ENCODE data around the gene CHRNB4. TPM values are rescaled to one million over a fixed set of nuclear protein-coding genes. Genes with fewer than 3 reads are reported as not detected.

CHRNB4 gene
- total RNA-seq, 1 experiment from 2014 or later, result not detected

DNA sequence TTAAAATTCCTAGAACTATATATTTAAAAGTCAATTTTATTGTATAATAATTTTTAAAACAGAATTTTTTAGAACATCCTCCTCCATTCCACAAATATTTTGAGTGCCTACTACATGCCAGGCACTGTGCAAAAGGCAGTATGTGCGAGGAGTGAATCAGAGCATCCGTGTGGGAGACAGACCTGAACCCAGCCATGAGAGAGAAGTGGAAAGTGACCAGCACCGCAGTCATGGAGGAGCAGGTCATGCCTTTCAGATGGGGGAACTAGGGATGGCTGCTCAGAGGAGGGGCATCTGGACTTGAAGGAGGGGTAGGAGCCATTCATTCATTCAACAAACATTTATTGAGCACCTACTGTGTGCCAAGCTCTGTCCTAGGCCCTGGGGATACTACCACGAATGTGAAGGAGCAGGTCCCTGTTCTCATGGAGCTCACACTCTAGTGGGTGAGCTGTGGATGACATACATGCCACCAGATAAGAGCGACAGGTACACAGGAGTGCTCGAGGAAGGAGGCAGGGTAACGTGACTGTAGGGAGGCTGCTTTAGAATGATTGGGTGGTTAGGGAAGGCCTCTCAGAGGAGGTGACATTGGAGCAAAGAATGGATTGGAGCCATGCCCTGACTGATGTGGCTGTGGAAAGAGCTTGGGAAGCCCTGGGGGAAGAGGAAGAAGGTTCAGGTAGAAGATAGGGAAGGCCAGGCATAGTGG lies 17.1 kb downstream of the CHRNB4 start:
- Mint-ChIP-seq H3K4me3 (ENCODE audit: low read depth, unreplicated experiment) (no peak overlapping the region), H3K36me3 (ENCODE audit: insufficient read depth, unreplicated experiment) (no peaks in the 10 kb centered on the region), H3K4me1 (ENCODE audit: low read depth, unreplicated experiment) (no peaks in the 10 kb centered on the region), H3K27ac (ENCODE audit: unreplicated experiment) (no peak overlapping the region), H3K27me3 (ENCODE audit: unreplicated experiment) (peaks cover 87% of the 10 kb centered on the region), H3K9me3 (ENCODE audit: low read depth, unreplicated experiment) (no peaks in the 10 kb centered on the region)
- BruUV-seq (replicated peaks), result no TSS peak
- CTCF ChIA-PET, result no interaction called here
- no peak for DNase-seq
- intact Hi-C loops (cut with micrococcal nuclease; ENCODE audit: unreplicated experiment), result no loop called here
- TF ChIP-seq CTCF (IDR thresholded peaks at IDR 0.05; ENCODE audit: unreplicated experiment), result no peak

- H3K27me3 Mint-ChIP-seq (ENCODE audit: unreplicated experiment), result peaks cover 75% of the 10 kb centered on the region
- H3K4me3 Mint-ChIP-seq (ENCODE audit: low read depth, unreplicated experiment), result no peak overlapping the region
Observed at GRCh38 chr15:78621810-78622402, 19.1 kb downstream of the CHRNB4 start.

DNA sequence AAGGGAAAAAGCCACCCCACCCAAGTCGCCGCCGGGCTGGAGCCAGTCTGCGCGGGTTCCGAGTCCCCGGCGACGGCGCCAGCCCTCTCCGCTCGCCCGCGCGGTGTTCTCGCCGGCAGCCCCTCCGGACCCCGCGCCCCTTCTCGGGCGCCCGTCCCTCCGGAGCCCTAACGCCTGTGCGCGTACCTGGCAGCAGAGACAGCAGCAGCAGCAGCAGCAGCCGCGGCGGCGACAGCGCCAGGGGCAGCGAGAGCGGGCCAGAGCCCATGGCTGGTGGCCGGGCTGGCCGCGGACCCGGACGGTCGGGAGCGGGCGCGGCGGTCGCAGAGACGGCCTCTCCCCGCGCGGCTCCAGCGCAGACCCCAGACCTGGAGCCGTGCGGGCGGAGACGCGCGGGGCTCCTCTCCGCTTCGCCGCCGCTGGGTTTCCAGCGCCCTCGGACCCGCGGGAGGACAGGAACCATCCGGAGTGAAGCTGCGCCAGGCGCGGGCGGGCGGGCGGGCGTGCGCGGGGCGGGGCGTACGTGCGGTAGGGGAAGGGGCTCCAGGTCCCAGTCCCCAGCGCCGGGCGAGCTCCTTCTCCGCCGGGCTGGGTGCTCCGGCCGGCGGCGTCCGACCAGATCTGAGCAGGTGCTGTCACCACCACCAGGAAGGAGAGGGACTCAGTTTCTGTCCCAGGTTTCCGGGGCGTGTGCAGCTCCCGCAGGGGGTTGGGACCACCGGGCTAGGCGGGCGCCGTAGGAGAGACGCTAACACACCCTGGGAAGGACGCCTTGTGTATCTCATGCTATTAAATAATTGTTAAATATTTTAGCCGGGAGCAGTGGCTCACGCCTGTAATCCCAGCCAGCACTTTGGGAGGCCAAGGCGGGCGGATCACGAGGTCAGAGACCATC lies 20.2 kb downstream of the CHRNB4 start, which contains the start of gene CHRNA3:
TSS of gene CHRNA3 (minus strand) at position 470 of the 895 bp plus-strand sequence. CDS start at position 268, 202 bp downstream.
- no peaks in the 10 kb centered on the region for H3K4me1 Mint-ChIP-seq (ENCODE audit: low read depth, unreplicated experiment)
- no TSS peak for BruUV-seq (replicated peaks)
- H3K36me3 Mint-ChIP-seq (ENCODE audit: insufficient read depth, unreplicated experiment), result no peaks in the 10 kb centered on the region
- peaks cover 73% of the 10 kb centered on the region for H3K27me3 Mint-ChIP-seq (ENCODE audit: unreplicated experiment)
- no peak for DNase-seq
- H3K9me3 Mint-ChIP-seq (ENCODE audit: low read depth, unreplicated experiment), result no peaks in the 10 kb centered on the region
- TF ChIP-seq CTCF (IDR thresholded peaks at IDR 0.05; ENCODE audit: unreplicated experiment), result no peak
- H3K27ac Mint-ChIP-seq (ENCODE audit: unreplicated experiment), result no peak within 1 kb of the TSS
- H3K4me3 Mint-ChIP-seq (ENCODE audit: low read depth, unreplicated experiment), result peak within 1 kb of the TSS; percentile 48
- CTCF ChIA-PET, result no interaction called here
- intact Hi-C loops (cut with micrococcal nuclease; ENCODE audit: unreplicated experiment), result no loop called here

More at GRCh38 chr15:78621810-78622402, 19.1 kb downstream of the CHRNB4 start:
- BruUV-seq (replicated peaks), result no TSS peak
- intact Hi-C loops (cut with micrococcal nuclease; ENCODE audit: unreplicated experiment), result no loop called here
- CTCF ChIA-PET, result no interaction called here
- no peak for TF ChIP-seq CTCF (IDR thresholded peaks at IDR 0.05; ENCODE audit: unreplicated experiment)
- H3K36me3 Mint-ChIP-seq (ENCODE audit: insufficient read depth, unreplicated experiment), result no peaks in the 10 kb centered on the region
- no peaks in the 10 kb centered on the region for H3K9me3 Mint-ChIP-seq (ENCODE audit: low read depth, unreplicated experiment)
- H3K27ac Mint-ChIP-seq (ENCODE audit: unreplicated experiment), result no peak overlapping the region
- no peak for DNase-seq
- H3K4me1 Mint-ChIP-seq (ENCODE audit: low read depth, unreplicated experiment), result no peaks in the 10 kb centered on the region

- CTCF ChIA-PET, result no interaction called here
Observed at GRCh38 chr15:78620021-78620526, 20.9 kb downstream of the CHRNB4 start.

More at GRCh38 chr15:78620021-78620526, 20.9 kb downstream of the CHRNB4 start:
- Mint-ChIP-seq H3K27me3 (ENCODE audit: unreplicated experiment) (peaks cover 72% of the 10 kb centered on the region), H3K4me1 (ENCODE audit: low read depth, unreplicated experiment) (no peaks in the 10 kb centered on the region), H3K27ac (ENCODE audit: unreplicated experiment) (no peak overlapping the region), H3K36me3 (ENCODE audit: insufficient read depth, unreplicated experiment) (no peaks in the 10 kb centered on the region), H3K4me3 (ENCODE audit: low read depth, unreplicated experiment) (peak overlapping the region; percentile 48), H3K9me3 (ENCODE audit: low read depth, unreplicated experiment) (no peaks in the 10 kb centered on the region)
- TF ChIP-seq CTCF (IDR thresholded peaks at IDR 0.05; ENCODE audit: unreplicated experiment), result no peak
- BruUV-seq (replicated peaks), result no TSS peak
- no peak for DNase-seq
- intact Hi-C loops (cut with micrococcal nuclease; ENCODE audit: unreplicated experiment), result no loop called here

All from Calu3 (cell line).